ENCODE data around the gene PDCD1LG2. TPM values are rescaled to one million over a fixed set of nuclear protein-coding genes. Genes with fewer than 3 reads are reported as not detected.

PDCD1LG2 gene
- total and polyA plus RNA-seq, 4 donors, result 0.46 to 2.5 (median 1.3) TPM

- TF ChIP-seq REST (IDR thresholded peaks at IDR 0.05) (no peak), MAX (IDR thresholded peaks at IDR 0.05) (no peak), FOXA2 (IDR thresholded peaks at IDR 0.05) (no peak), EGR1 (IDR thresholded peaks at IDR 0.05; ENCODE audit: low read depth in 2 of 2) (no peak), YY1 (IDR thresholded peaks at IDR 0.05) (no peak), GABPA (IDR thresholded peaks at IDR 0.05 in 1 of 2, conservative IDR thresholded peaks at IDR 0.05 in 1 of 2) (no peak)
These were observed 45.9 kb downstream of the PDCD1LG2 start (continued) for GRCh38 chr9:5556101-5556705.

GRCh38 chr9:5557606-5558587, 47.6 kb downstream of the PDCD1LG2 start:
- 71% methylated on average over 7 of the region's 7 CpGs for WGBS
- Histone ChIP-seq H3K9ac (ENCODE audit: low read depth in 1 of 2, low read length in 2 of 2) (no peak overlapping the region), H3K4me3 (ENCODE audit: low read depth in 1 of 3, low read length in 3 of 3) (no peak overlapping the region), H3K4me1 (ENCODE audit: control insufficient read depth in 4 of 4, insufficient read depth in 4 of 4, low read length in 3 of 4) (no peaks in the 10 kb centered on the region), H3K27me3 (ENCODE audit: control insufficient read depth in 4 of 4, insufficient read depth in 4 of 4, low read length in 3 of 4) (no peaks in the 10 kb centered on the region), H3K27ac (ENCODE audit: low read depth in 1 of 2, low read length in 2 of 2) (no peak overlapping the region), H3K36me3 (ENCODE audit: control insufficient read depth in 4 of 4, insufficient read depth in 3 of 4, low read depth in 1 of 4, low read length in 3 of 4) (no peaks in the 10 kb centered on the region), H3K9me3 (ENCODE audit: control insufficient read depth in 4 of 4, low read length in 3 of 4) (no peaks in the 10 kb centered on the region)
- TF ChIP-seq RXRA (IDR thresholded peaks at IDR 0.05), result no peak
- TF ChIP-seq GABPA (IDR thresholded peaks at IDR 0.05 in 1 of 2, conservative IDR thresholded peaks at IDR 0.05 in 1 of 2), result no peak
- TF ChIP-seq EGR1 (IDR thresholded peaks at IDR 0.05; ENCODE audit: low read depth in 2 of 2), result no peak
- TF ChIP-seq ZBTB33 (IDR thresholded peaks at IDR 0.05), result no peak
- no peak for TF ChIP-seq JUND (IDR thresholded peaks at IDR 0.05)
- TF ChIP-seq FOXA1 (IDR thresholded peaks at IDR 0.05), result no peak
- TF ChIP-seq CTCF (IDR thresholded peaks at IDR 0.05; ENCODE audit: low read depth, low read length, missing input control), result no peak
- no peak for TF ChIP-seq YY1 (IDR thresholded peaks at IDR 0.05)
- TF ChIP-seq TAF1 (conservative IDR thresholded peaks at IDR 0.05), result no peak
- no peak for TF ChIP-seq HNF4G (IDR thresholded peaks at IDR 0.05)
- no peak for TF ChIP-seq HNF4A (conservative IDR thresholded peaks at IDR 0.05)
- TF ChIP-seq FOXA2 (IDR thresholded peaks at IDR 0.05), result no peak
- TF ChIP-seq ATF3 (IDR thresholded peaks at IDR 0.05), result no peak
- TF ChIP-seq SP1 (IDR thresholded peaks at IDR 0.05), result no peak
- no peak for TF ChIP-seq REST (IDR thresholded peaks at IDR 0.05)
- no peak for TF ChIP-seq MAX (IDR thresholded peaks at IDR 0.05)
- TF ChIP-seq RAD21 (IDR thresholded peaks at IDR 0.05), result no peak
- TF ChIP-seq NR2F2 (IDR thresholded peaks at IDR 0.05), result no peak
- DNase-seq (ENCODE audit: low spot score), result no peak
